ENCODE measurements around the gene ECD.
"Not testable (repeated sequence)": the region's sequence is repeated elsewhere in the genome, so short reads cannot be mapped to it uniquely, and the experiment has no call there.

Gene ECD

GRCh38 chr10:73119457-73119856 is 48.4 kb downstream of the ECD start:
- Histone ChIP-seq H3K27ac (no peak overlapping the region), H3K27me3 (replicated peaks) (no peaks in the 10 kb centered on the region), H3K4me3 (ENCODE audit: low read depth, low read length) (no peak overlapping the region), H3K36me3 (replicated peaks) (no peaks in the 10 kb centered on the region)
- in situ Hi-C loops (cut with HindIII; ENCODE audit: low pct_ligation_motif_present, low sequenced_read_pairs) = no loop called here
- no peak for DNase-seq
- TF ChIP-seq CTCF (IDR thresholded peaks at IDR 0.05; ENCODE audit: low read depth, low read length, missing control alignments) = no peak

DNA sequence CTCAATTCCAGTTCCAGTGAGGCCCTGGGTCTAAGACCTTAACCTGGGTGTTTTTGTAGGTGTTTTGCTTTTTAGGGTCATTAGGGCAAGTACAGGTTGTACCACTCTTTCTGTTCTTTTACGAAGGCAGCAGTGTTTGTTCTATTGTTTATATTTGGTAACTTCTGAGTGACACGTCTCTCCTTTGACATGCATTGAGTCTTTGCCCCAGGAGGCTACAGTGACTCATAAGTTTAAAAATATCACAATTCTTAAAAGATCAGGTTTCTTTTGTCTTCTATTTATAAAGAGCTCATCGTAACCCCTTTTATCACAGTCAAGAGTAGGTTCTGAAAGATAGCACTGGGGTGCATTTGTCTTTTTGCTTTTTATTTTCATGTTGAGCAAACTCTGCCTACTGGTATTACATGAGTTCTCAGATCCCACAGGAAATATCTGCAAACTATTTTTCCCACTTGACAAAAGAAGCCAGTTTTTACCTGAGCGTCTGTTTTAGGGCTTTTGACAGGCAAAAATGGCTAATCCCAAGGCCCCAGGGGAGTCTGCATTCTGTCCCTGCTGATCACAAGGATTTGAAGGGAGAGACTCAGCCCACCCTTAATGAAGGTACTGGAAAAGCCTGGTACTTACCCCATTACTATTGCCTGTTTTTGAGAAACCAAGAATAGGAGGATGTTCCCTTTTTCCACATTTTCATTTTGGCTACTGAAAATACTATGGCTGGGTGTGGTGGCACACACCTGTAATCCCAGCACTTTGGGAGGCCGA is 49.6 kb downstream of the ECD start:
- Histone ChIP-seq H3K36me3 (replicated peaks) (no peaks in the 10 kb centered on the region), H3K4me3 (ENCODE audit: low read depth, low read length) (no peak overlapping the region), H3K27ac (peak overlapping the region; percentile 63), H3K27me3 (replicated peaks) (no peaks in the 10 kb centered on the region)
- DNase-seq = peak; percentile 59
- in situ Hi-C loops (cut with HindIII; ENCODE audit: low pct_ligation_motif_present, low sequenced_read_pairs) = no loop called here
- no peak for TF ChIP-seq CTCF (IDR thresholded peaks at IDR 0.05; ENCODE audit: low read depth, low read length, missing control alignments)

DNA sequence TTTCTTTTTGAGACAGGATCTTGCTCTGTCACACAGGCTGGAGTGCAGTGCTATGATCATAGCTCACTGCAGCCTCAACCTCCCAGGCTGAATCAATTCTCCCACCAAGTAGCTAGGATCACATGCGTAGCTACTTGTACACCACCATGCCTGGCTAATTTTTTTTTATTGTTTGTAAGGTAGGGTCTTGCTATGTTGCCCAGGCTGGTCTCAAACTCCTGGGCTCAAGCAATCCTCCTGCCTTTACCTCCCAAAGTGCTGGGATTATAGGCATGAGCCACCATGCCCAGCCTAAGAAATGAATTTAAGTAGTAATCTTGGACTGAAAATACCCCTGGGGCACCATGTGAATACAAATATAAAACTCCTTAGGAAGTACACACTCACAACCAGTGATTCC is 51.8 kb downstream of the ECD start:
- DNase-seq = no peak
- Histone ChIP-seq H3K27me3 (replicated peaks) (no peaks in the 10 kb centered on the region), H3K4me3 (ENCODE audit: low read depth, low read length) (no peak overlapping the region), H3K36me3 (replicated peaks) (no peaks in the 10 kb centered on the region), H3K27ac (no peak overlapping the region)
- TF ChIP-seq CTCF (IDR thresholded peaks at IDR 0.05; ENCODE audit: low read depth, low read length, missing control alignments) = no peak
- in situ Hi-C loops (cut with HindIII; ENCODE audit: low pct_ligation_motif_present, low sequenced_read_pairs) = no loop called here

GRCh38 chr10:73113551-73113950 is 54.3 kb downstream of the ECD start:
- DNase-seq = no peak
- no peak for TF ChIP-seq CTCF (IDR thresholded peaks at IDR 0.05; ENCODE audit: low read depth, low read length, missing control alignments)
- Histone ChIP-seq H3K27me3 (replicated peaks) (no peaks in the 10 kb centered on the region), H3K4me3 (ENCODE audit: low read depth, low read length) (no peak overlapping the region), H3K27ac (no peak overlapping the region), H3K36me3 (replicated peaks) (no peaks in the 10 kb centered on the region)
- in situ Hi-C loops (cut with HindIII; ENCODE audit: low pct_ligation_motif_present, low sequenced_read_pairs) = no loop called here

DNA sequence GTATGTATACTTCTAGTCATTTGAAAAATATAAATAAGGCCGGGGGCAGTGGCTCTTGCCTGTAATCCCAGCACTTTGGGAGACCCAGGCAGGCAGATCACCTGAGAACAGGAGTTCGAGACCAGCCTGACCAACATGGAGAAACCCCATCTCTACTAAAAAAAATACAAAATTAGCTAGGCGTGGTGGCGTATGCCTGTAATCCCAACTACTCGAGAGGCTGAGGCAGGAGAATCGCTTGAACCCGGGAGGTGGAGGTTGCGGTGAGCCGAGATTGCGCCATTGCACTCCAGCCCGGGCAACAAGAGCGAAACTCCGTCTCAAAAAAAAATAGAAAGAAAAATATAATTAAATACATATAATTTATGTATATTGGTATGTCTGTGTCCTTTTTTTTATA is 55.8 kb downstream of the ECD start:
- DNase-seq; H3K36me3 ChIP-seq (replicated peaks); H3K4me3 ChIP-seq (ENCODE audit: low read depth, low read length); H3K27me3 ChIP-seq (replicated peaks); in situ Hi-C loops (cut with HindIII; ENCODE audit: low pct_ligation_motif_present, low sequenced_read_pairs): not testable (repeated sequence)
- H3K27ac ChIP-seq = peak overlapping the region; percentile 89

GRCh38 chr10:73110345-73110849 is 57.4 kb downstream of the ECD start, which contains the start of gene NUDT13:
Gene NUDT13 (plus strand): TSS chr10:73110455. CDS start chr10:73114366, 3,911 bp downstream.
- no peak for TF ChIP-seq CTCF (IDR thresholded peaks at IDR 0.05; ENCODE audit: low read depth, low read length, missing control alignments)

DNA sequence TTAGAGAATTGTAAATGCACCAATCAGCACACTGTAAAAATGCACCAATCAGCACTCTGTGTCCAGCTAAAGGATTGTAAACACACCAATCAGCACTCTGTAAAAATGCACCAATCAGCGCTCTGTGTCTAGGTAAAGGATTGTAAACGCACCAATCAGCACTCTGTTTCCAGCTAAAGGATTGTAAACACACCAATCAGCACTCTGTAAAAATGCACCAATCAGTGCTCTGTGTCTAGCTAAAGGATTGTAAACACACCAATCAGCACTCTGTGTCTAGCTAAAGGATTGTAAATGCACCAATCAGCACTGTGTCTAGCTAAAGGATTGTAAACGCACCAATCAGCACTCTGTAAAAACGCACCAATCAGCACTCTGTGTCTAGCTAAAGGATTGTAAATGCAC is 58.6 kb downstream of the ECD start:
- H3K4me3 ChIP-seq (ENCODE audit: low read depth, low read length); H3K27ac ChIP-seq; DNase-seq; H3K36me3 ChIP-seq (replicated peaks); H3K27me3 ChIP-seq (replicated peaks); in situ Hi-C loops (cut with HindIII; ENCODE audit: low pct_ligation_motif_present, low sequenced_read_pairs): not testable (repeated sequence)

More at GRCh38 chr10:73110345-73110849, 57.4 kb downstream of the ECD start, which contains the start of gene NUDT13:
- no peaks in the 10 kb centered on the region for H3K36me3 ChIP-seq (replicated peaks)
- peak within 1 kb of the TSS; percentile 89 for H3K27ac ChIP-seq
- DNase-seq = peak; percentile 78
- H3K4me3 ChIP-seq (ENCODE audit: low read depth, low read length) = peak within 1 kb of the TSS; percentile 67
- in situ Hi-C loops (cut with HindIII; ENCODE audit: low pct_ligation_motif_present, low sequenced_read_pairs) = no loop called here
- H3K27me3 ChIP-seq (replicated peaks) = no peaks in the 10 kb centered on the region
